ENCODE measurements around the gene LACTB.

LACTB gene, protein sequence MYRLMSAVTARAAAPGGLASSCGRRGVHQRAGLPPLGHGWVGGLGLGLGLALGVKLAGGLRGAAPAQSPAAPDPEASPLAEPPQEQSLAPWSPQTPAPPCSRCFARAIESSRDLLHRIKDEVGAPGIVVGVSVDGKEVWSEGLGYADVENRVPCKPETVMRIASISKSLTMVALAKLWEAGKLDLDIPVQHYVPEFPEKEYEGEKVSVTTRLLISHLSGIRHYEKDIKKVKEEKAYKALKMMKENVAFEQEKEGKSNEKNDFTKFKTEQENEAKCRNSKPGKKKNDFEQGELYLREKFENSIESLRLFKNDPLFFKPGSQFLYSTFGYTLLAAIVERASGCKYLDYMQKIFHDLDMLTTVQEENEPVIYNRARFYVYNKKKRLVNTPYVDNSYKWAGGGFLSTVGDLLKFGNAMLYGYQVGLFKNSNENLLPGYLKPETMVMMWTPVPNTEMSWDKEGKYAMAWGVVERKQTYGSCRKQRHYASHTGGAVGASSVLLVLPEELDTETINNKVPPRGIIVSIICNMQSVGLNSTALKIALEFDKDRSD

GRCh38 chr15:63121382-63122001 is at the start of gene LACTB:
Gene LACTB, plus strand, starts transcription at chr15:63121861. Its CDS starts 11 bp downstream, at chr15:63121872.
- in situ Hi-C loops (cut with HindIII; ENCODE audit: low sequenced_read_pairs), result no loop called here

DNA sequence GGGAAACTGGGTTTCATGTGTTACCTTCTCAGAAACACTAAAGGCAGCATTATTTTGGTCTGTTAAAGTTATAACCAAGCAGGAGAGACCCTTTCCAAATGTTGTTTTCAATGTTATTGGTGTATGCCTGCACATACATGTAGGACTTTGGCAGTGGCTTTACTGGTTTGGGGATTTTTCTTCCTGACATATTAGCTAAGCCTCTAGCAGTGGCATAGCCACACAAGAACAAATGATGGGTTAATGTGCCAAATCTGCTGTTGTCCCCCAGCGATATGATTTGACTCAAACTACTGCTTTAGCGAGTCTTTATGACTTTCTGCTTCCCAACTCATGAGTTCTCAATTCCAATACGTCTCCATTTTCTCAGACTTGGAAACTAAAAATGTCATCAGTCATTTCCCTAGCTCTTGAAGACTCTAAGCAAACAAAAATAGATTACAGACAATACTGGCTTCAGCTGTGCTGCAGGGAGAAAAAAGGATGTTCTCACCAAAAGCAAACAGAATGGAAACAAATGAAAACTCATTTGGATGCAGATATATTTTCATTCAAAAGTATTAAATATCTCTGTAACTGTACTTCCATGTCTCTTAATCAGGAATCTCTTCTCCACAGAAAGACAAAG is 49.5 kb upstream of the LACTB start:
- in situ Hi-C loops (cut with HindIII; ENCODE audit: low sequenced_read_pairs), result no loop called here

GRCh38 chr15:63072809-63073277 is 48.8 kb upstream of the LACTB start:
- in situ Hi-C loops (cut with HindIII; ENCODE audit: low sequenced_read_pairs), result no loop called here

DNA sequence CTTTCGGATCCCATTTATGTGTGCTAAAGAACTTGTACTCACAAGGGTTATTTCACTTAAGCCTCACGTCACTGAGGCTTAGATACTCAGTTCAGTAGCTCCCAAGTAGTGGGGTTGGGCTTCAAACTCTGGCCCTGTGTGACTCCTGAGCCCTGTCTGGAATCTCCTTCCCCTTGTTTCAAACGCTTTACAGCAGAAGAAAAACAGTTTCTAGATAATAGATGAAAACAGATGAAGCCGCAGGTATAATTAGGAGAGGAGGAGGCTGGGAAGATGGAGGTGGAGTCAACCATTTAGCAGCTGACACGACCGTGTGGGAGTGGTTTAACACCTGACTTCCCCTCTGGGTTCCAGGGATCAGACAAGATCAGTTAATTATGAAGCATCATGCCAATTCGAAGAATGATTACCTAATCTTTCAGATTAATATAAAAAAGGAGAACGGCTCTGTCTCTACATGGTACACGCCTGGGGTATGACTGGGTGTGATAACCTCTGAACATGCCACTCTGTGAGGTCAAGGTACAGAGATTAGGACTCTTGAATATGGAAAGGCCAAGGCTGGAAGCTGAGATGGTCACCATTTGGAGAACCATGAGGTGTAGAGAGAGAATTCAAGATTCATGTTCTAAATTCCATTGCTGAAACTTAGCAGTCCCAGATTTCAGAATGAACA is 48.0 kb upstream of the LACTB start:
- in situ Hi-C loops (cut with HindIII; ENCODE audit: low sequenced_read_pairs), result no loop called here

GRCh38 chr15:63075015-63075983 is 46.4 kb upstream of the LACTB start:
- in situ Hi-C loops (cut with HindIII; ENCODE audit: low sequenced_read_pairs), result no loop called here

DNA sequence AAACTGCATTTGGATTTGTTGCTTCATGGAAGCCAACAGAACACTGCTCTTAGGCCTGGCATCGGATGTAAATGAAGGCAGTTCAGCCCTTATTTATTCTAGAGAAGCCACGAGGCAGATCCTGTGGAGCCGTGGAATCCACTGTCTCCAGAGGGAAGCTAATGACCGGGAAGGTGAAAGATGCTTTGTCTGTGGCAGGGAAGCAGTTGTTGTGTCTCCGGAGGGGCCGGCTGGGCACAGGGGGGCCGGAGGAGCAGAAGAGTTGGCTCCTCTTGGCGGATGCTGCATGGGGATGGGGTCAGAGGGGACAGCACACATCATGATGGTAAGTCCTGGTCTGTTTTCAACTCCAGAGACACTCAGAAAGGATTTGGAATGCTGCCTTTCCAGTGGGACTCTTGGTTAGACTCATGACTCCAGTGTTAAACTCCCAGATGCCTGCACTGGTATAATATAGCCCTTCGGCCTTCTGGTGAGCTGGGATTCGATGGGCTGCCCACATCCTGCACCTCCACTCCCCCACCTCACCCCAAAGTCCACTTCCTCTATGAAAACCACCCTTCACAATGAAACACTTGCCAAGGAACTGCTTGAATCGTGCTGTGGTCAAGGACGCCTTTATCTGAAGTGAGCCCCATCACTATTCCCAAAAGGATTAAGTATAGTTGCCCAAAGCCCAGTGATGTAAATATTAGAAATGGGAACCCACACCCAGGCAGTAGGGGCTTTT is 45.5 kb upstream of the LACTB start:
- in situ Hi-C loops (cut with HindIII; ENCODE audit: low sequenced_read_pairs), result no loop called here

GRCh38 chr15:63076714-63077046 is 45.0 kb upstream of the LACTB start:
- in situ Hi-C loops (cut with HindIII; ENCODE audit: low sequenced_read_pairs), result no loop called here

- in situ Hi-C loops (cut with HindIII; ENCODE audit: low sequenced_read_pairs), result no loop called here
These were observed 43.7 kb upstream of the LACTB start for GRCh38 chr15:63077952-63078351.

GRCh38 chr15:63079947-63080626 is 41.6 kb upstream of the LACTB start:
- in situ Hi-C loops (cut with HindIII; ENCODE audit: low sequenced_read_pairs), result no loop called here

GRCh38 chr15:63080634-63081250 is 40.9 kb upstream of the LACTB start:
- in situ Hi-C loops (cut with HindIII; ENCODE audit: low sequenced_read_pairs), result no loop called here

DNA sequence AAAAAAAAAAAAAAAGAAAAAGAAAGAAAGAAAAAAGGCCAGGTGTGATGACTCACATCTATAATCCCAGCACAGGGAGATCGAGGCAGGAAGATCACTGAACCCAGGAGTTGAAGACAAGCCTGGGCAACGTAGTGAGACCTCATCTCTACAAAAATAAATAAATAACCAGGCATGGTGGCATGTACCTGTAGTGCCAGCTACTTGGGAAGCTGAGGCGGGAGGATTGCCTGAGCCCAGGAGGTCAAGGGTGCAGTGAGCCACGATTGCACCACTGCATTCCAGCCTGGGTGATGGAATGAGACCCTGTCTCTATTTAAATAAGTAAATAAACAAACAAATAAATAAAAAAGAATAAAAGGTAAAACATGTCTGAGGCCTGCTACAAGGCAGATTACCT is 39.3 kb upstream of the LACTB start:
- in situ Hi-C loops (cut with HindIII; ENCODE audit: low sequenced_read_pairs), result no loop called here

DNA sequence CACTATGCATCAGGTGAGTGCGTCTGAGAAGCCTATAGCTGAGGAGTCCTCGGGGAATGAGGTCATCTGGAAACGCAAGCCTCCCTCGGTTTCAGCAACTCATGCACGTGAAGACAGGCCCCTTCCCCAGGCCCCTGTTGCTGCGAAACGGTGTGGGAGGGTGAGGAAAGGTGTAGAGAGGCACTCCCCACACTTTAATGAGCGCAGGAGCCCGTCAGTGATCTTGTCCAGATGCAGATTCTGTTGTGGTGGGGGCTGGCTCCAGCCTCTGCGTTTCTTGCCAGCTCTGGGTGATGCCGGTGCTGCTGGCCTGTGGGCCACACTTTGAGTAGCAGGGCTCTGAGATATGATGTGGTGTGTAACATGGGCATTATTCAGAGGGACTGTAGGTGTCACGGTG is 38.6 kb upstream of the LACTB start:
- in situ Hi-C loops (cut with HindIII; ENCODE audit: low sequenced_read_pairs), result no loop called here

GRCh38 chr15:63083541-63083940 is 38.1 kb upstream of the LACTB start:
- in situ Hi-C loops (cut with HindIII; ENCODE audit: low sequenced_read_pairs), result no loop called here

DNA sequence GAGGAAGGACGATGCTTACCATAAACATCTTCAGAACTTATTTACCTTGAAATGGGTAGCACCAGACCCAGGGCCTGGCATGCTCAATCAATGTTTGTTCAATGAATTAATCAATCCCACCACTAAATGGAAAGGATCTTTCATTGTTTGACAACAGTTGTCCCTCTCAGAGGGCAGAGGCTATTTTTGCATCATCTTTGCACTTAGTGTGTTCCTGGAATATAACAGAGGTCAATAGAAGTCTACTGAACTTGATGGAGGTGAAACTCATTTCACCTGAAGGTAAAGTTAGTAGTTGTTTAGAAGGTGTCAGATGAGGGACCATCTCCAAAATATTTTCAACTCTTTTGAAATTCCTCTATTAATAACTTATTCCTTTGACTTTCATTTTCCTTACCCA is 36.9 kb upstream of the LACTB start:
- in situ Hi-C loops (cut with HindIII; ENCODE audit: low sequenced_read_pairs), result no loop called here

GRCh38 chr15:63085289-63085688 is 36.4 kb upstream of the LACTB start:
- in situ Hi-C loops (cut with HindIII; ENCODE audit: low sequenced_read_pairs), result no loop called here

- in situ Hi-C loops (cut with HindIII; ENCODE audit: low sequenced_read_pairs), result no loop called here
These were observed 35.4 kb upstream of the LACTB start for GRCh38 chr15:63086271-63086670.

GRCh38 chr15:63086947-63087346 is 34.7 kb upstream of the LACTB start:
- in situ Hi-C loops (cut with HindIII; ENCODE audit: low sequenced_read_pairs), result no loop called here

GRCh38 chr15:63088533-63089245 is 33.0 kb upstream of the LACTB start:
- in situ Hi-C loops (cut with HindIII; ENCODE audit: low sequenced_read_pairs), result no loop called here
